Anterior cingulate cortex (tissue), 58 donors: ENCODE measurements around the gene FAM117A.
"Not testable (repeated sequence)": the region's sequence is repeated elsewhere in the genome, so short reads cannot be mapped to it uniquely, and the experiment has no call there.

Experiments
- DNase-seq, 58 donors: peaks; one replicate each; lab custom pipeline; 2025; lab: John Stamatoyannopoulos, UW

FAM117A gene

DNA sequence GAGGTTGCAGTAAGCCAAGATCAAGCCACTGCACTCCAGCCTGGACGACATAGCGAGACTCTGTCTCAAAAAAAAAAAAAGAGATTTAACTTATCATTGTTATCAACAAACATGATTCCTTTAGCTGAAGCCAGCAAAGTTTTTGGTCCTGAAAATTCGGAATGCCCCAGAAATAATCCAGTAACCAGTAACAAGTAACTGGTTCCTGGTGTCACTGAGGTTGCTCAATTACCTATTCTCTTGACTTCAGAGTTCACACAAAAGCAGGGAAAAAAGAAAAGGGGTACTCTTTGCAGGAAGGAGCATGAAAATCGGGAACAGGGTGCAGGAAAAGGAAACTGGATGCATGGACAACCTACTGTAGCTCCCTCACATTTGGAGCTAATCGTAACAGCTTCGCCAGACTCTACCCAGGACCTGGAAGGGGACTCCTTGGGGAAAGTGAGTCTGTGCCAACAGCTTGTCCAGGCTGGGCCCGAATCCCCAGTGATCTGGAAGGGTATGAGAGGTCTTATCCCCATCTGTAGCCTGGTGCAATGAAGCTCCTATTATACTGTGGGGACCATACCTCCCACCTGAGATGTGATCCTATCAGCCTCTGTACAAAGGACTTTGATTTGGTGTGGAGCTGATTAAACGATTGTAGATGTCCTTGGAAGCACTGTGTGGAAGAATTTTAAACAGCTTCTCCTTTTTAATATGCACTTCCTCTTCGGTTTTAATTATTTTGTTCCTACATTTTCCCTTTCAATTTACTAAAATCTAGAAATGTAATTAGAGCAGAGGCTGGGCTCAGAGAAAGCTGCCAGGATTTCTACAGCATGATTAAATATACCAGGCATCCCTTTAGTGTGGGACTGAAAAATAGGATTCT is 82.6 kb downstream of the FAM117A start:
- no peak for DNase-seq

DNA sequence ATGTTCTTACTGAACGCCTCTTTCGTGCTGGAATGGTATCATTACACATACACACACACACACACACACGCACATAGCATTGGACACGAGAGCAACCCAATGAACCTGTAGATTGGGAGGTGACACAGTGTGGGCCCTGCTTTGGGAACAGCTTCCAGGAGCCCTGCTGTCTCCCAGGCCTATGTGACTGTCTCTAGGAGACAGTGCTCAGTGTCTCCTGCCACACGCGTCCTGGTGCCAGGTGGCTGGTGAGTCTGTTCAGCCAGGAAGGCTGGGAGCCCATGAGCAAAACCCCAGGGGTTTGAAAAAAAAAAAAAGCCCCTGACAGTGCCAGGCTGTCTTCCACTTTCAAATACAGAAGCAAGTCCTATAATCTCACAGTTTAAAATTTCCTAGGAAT is 83.6 kb downstream of the FAM117A start:
- peak in 7 of 58 donors; percentile 9 to 41 (median 25) for DNase-seq

DNA sequence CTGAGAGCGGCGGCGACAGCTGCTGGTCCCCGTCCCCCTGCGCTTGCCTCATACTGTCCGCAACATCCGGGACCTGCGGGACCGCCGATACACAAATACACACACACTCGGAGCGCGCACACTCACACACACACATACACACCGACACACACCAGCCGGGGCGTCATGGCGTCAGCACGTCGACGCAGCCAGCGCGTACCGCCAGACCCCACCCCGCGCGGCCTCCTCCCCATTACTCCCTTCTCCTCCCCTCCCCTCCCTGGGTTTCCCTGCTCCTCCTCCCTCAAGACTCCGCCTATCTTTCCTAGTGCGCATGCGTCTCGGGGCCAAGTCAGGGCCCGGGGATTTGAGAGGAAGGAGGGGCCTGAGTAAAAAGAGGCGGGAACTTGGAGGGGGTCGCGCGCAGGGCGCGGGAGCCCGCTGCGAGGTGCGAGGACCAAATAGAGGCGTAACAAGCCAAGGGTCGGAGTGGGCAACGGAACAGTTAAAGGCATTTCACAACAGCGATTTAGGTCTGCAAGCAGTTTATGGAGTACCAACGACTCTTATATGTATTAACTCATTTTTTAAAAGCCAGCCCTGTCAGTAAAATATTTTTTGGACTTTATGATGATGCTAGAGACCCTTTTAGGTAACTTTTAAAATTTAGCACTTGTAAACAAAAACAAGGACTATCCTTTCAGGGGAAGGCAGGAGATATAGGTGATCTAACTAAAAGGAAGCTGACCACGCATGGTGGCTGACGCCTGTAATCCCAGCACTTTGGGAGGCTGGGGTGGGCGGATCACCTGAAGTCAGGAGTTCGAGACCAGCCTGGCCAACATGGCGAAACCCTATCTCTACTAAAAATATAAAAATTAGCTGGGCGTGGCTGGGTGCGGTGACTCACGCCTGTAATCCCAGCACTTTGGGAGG is 85.7 kb downstream of the FAM117A start, which contains the start of gene SPOP:
Gene SPOP, minus strand, starts transcription at position 165 of the 915 bp plus-strand sequence. CDS start 55,287 bp downstream, outside the sequence.
- peak; percentile 69 to 99 (median 98) for DNase-seq

DNA sequence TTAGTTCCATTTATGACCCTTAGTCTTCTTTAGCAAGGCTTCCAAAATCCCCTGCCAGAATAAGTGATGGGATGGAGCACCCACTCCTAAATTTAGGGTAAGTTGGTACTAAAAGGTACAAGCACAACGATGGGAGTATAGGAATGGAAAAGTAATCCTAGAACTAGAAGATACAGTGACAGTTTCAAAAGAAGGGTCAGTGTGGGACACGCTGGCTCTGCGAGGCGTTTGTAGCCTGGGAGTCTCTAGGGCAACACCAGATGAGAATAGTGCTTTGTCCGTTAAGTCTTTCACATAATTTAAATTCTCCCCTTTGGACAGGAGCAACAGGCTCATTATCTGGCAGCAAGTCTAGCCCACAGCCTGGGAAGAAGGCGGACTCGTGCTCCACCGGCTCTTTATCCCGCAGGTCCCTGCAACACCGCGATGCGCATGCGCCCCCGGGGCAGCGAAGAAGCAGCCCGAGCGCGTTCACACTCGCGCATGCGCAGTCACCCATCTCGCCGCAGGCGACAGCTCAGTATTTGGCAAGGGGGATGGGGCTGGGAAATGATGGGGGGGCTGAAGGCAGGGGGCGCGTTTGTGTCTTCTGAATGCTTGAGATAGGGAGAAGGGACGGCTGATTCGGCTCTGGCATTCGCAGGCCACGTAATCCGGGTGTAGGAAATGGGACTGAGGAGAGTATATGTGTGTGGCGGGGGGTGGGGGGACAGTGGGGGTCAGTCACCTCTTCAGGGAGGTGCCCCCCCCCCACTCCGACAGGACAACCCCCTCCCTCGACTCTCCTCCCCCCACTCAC is 86.6 kb downstream of the FAM117A start:
- peak; percentile 49 to 95 (median 88) for DNase-seq

DNA sequence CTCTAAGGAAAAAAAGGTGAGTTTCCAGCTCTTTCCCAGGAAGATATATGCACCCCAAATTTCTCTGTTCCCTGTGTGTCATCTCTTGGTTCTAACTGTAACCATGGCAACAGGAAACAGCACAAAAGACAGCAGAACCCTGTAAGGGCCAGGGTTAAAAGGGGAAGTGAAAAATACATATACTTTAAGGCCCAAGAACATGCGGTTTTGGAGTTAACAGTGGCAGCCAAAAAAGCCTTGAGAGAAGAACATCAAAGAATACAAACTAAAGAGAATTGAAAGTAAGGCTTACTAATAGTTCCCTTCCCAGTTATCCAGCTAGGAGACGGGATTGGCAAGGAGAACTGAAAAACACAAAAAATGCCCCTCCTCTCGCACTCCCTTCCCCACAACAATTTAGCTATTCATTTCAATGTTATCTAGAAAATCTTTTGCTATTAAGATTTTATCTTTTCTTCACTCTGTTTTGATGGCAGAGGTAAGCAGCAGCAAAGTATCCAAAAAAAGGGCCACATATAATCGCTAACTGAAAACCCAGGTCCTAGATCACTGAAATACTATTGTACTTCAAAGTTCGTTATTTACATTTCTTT is 87.6 kb downstream of the FAM117A start:
- peak in 2 of 58 donors; percentile 24 to 45 for DNase-seq

DNA sequence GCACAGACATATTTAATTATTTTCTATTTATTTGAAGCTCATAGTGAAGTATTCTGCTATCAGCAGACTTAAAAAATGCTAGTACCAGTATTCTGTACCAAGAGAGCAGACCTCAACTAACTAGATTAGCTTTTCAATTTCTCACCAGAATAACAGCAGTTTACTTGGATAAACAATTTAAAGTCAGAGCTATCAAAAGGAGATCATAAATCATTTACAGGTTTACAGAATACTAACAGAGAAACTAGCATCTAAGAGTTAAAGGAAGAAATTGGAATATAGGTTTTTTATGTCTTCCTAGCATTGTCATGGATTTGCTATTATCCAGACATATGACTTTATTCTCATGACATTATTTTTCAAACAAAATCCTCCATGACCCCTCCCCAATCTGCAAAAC is 89.4 kb downstream of the FAM117A start:
- no peak for DNase-seq

DNA sequence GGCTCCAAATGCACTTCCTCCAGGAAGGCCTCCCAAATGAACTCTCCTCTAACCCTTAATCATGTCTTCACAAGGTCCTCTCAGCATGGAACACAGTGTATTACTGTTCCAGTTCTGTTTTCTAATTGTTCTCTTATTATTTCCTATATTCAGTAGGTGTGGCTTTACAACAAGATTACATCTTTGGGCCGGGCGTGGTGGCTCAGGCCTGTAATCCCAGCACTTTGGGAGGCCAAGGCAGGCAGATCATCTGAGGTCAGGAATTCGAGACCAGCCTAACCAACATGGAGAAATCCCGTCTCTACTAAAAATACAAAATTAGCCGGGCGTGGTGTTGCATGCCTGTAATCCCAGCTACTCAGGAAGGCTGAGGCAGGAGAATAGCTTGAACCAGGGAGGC is 90.3 kb downstream of the FAM117A start:
- DNase-seq = not testable (repeated sequence)

DNA sequence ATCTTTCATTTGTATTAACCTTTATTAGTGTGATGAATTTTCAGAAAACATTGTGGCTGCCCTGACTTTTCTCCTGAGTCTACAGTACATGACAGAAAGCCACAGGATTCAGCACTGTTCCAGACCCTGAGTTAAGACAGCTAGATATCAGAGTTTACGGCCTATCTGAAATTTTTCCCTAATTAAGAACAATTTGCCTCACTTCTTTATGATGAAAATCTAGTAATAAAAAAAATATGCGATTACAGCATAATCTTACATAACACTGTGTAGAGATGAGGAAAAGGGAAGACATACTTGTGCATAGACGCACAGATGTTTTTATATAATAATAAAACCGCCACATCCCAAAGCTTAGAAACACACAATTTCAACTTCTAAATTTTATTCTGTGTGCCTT is 93.3 kb downstream of the FAM117A start:
- DNase-seq = no peak

DNA sequence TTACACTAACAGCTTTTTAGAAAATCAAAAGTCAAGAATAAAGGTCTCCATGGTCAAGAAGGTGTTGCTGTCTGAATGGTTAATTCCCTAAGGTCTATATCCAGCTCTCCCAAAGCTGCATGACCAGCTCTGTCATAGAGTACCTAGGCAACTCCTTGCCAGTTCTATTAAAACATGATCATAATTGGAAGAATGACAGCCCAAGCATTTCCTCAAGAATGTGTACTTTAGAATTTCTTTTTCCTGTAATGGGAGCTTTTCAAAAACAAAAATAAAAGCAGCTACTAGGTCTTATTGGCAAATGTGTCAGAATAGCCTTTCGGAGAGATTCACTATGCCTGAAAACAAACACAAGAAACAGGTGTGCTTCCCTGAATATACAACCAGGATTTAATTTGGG is 93.9 kb downstream of the FAM117A start:
- DNase-seq = no peak

DNA sequence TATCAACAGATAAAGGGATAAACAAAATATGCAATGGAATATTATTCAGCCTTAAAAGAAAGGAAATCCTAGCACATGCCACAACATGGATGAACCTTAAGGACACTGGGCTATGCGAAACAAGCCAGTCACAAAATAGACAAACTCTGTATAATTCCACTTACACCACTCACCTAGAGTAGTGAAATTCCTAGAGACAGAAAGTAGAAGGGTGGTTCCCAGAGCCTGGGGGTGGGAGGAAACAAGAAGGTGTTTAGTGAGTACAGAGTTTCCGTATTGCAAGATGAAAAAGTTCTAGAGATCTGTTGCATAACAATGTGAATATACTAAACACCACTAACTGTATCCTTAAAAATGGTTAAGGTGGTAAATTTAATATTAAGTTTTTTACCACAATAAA is 96.1 kb downstream of the FAM117A start:
- DNase-seq = no peak

DNA sequence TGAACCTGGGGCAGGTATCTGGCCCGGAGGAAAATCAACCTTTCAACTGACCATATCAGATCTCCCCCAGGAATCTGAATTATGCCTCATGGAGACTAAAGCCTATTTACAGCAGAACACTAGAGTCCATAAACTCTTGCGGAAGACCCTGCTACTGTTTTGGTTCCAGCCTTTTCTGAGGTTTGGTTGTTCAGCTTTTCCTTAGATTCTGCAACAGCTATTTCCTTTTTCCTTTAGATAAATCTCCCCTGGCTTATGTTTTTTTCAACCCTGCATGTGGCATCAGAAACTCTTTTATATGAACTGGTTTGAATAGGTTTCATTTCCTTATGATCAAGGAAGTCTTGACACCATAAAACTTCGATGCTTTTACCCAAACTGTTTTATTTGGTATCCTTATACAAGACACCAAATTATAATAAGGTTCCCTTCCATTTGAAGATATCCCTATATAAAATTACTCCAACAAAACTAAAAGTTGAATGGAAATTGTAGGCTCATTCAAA is 99.2 kb downstream of the FAM117A start:
- no peak for DNase-seq
